SK-N-SH (cell line): ENCODE results near the gene GPHB5.

Source experiments
- EP300 ChIP-seq, 2 experiments: IDR thresholded peaks; 2 replicates each; pipeline versions ENCODE4 v1.4.0 to v1.6.1; 2012; ENCODE audit warnings: borderline replicate concordance in 1 of 2, low read depth in 1 of 2, low read length in 1 of 2
- GABPA ChIP-seq: IDR thresholded peaks from 2 replicates; pipeline ENCODE4 v1.4.0; 2012; ENCODE audit warnings: low read depth, mild to moderate bottlenecking
- POLR2AphosphoS5 ChIP-seq: IDR thresholded peaks from 2 replicates; pipeline ENCODE4 v1.6.1; 2012; ENCODE audit warnings: low read depth, low read length
- RCOR1 ChIP-seq: fragments of 150-350 bp; IDR thresholded peaks from 2 replicates; pipeline ENCODE4 v1.6.1; 2017; ENCODE audit warnings: antibody characterized with exemption, low read length
- RFX5 ChIP-seq: IDR thresholded peaks from 2 replicates; pipeline ENCODE4 v1.6.1; 2012; ENCODE audit warnings: mild to moderate bottlenecking, improper control_type of control experiment, low read length
- SMC3 ChIP-seq: IDR thresholded peaks from 2 replicates; pipeline ENCODE4 v1.6.1; 2012; ENCODE audit warnings: low read depth, low read length, improper control_type of control experiment
- YY1 ChIP-seq: IDR thresholded peaks from 2 replicates; pipeline ENCODE4 v1.4.0; 2012; ENCODE audit warnings: low read depth, mild to moderate bottlenecking
- TF ChIP-seq, protein P1 (sequence below): IDR thresholded peaks from 2 replicates; pipeline ENCODE4; 2012
- TF ChIP-seq, protein P2 (sequence below): fragments of 200-600 bp; sonication (generic); IDR thresholded peaks from 2 replicates; pipeline ENCODE4 v1.6.1; 2017; ENCODE audit warnings: antibody characterized with exemption, mild to moderate bottlenecking, moderate library complexity
- TF ChIP-seq, protein P3 (sequence below): IDR thresholded peaks from 2 replicates; pipeline ENCODE4 v1.6.1; 2012; ENCODE audit warnings: mild to moderate bottlenecking, low read depth, low read length, moderate library complexity

DNA sequence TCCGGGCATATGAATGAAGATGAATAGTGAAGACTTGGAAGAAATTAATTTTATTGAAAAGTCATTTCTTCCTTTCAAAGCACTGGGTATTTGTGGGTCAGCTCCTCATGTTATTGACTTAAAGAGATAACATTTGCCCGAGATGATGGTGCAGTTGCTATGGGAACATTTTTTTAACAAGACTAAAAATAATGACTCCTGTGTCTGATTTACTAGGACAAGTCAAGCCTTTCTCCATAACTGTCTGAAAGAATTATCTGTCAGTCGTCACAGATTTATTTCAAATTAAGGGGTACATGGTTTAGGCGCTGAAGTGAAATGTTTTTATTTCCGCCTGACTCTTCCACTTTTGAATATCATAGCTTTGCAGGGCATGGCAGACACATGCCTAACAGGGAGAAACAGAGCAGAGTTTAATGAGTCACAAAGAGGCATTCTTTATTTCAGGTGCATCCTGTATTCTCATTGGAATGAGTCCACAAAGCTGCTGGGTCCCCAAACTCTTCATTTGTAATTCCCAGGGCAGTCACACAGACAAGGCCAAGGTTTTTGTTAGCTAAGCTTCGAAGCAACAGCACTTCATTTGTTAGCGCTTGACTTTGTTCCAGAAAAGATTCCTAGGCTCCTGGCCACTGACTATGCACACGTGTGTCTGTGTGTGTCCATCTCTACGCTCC lies 4.3 kb upstream of the GPHB5 start:
- TF ChIP-seq RFX5, result no peak
- TF ChIP-seq EP300 (IDR thresholded peaks at IDR 0.05; ENCODE audit: borderline replicate concordance in 1 of 2, low read depth in 1 of 2, low read length in 1 of 2), result no peak
- TF ChIP-seq POLR2AphosphoS5, result no peak
- TF ChIP-seq, protein P1, sequence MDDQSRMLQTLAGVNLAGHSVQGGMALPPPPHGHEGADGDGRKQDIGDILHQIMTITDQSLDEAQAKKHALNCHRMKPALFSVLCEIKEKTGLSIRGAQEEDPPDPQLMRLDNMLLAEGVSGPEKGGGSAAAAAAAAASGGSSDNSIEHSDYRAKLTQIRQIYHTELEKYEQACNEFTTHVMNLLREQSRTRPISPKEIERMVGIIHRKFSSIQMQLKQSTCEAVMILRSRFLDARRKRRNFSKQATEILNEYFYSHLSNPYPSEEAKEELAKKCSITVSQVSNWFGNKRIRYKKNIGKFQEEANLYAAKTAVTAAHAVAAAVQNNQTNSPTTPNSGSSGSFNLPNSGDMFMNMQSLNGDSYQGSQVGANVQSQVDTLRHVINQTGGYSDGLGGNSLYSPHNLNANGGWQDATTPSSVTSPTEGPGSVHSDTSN, result no peak
- TF ChIP-seq, protein P2, sequence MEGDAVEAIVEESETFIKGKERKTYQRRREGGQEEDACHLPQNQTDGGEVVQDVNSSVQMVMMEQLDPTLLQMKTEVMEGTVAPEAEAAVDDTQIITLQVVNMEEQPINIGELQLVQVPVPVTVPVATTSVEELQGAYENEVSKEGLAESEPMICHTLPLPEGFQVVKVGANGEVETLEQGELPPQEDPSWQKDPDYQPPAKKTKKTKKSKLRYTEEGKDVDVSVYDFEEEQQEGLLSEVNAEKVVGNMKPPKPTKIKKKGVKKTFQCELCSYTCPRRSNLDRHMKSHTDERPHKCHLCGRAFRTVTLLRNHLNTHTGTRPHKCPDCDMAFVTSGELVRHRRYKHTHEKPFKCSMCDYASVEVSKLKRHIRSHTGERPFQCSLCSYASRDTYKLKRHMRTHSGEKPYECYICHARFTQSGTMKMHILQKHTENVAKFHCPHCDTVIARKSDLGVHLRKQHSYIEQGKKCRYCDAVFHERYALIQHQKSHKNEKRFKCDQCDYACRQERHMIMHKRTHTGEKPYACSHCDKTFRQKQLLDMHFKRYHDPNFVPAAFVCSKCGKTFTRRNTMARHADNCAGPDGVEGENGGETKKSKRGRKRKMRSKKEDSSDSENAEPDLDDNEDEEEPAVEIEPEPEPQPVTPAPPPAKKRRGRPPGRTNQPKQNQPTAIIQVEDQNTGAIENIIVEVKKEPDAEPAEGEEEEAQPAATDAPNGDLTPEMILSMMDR, result no peak
- TF ChIP-seq, protein P3, sequence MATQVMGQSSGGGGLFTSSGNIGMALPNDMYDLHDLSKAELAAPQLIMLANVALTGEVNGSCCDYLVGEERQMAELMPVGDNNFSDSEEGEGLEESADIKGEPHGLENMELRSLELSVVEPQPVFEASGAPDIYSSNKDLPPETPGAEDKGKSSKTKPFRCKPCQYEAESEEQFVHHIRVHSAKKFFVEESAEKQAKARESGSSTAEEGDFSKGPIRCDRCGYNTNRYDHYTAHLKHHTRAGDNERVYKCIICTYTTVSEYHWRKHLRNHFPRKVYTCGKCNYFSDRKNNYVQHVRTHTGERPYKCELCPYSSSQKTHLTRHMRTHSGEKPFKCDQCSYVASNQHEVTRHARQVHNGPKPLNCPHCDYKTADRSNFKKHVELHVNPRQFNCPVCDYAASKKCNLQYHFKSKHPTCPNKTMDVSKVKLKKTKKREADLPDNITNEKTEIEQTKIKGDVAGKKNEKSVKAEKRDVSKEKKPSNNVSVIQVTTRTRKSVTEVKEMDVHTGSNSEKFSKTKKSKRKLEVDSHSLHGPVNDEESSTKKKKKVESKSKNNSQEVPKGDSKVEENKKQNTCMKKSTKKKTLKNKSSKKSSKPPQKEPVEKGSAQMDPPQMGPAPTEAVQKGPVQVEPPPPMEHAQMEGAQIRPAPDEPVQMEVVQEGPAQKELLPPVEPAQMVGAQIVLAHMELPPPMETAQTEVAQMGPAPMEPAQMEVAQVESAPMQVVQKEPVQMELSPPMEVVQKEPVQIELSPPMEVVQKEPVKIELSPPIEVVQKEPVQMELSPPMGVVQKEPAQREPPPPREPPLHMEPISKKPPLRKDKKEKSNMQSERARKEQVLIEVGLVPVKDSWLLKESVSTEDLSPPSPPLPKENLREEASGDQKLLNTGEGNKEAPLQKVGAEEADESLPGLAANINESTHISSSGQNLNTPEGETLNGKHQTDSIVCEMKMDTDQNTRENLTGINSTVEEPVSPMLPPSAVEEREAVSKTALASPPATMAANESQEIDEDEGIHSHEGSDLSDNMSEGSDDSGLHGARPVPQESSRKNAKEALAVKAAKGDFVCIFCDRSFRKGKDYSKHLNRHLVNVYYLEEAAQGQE, result no peak
- no peak for TF ChIP-seq SMC3
- no peak for TF ChIP-seq GABPA
- no peak for TF ChIP-seq RCOR1
- no peak for TF ChIP-seq YY1
